H9 (cell line): Measurements from ENCODE around the gene NRG2. TPM values are rescaled to one million over a fixed set of nuclear protein-coding genes. Genes with fewer than 3 reads are reported as not detected.

ENCODE experiments used
- DNase-seq: peaks from one replicate; pipeline ENCODE4 v3.0.0-alpha.2; 2017
- H2AFZ ChIP-seq: one replicate; pipeline ENCODE4 v1.6.1; 2013; ENCODE audit warnings: mild to moderate bottlenecking, low read length, control low read depth, moderate library complexity
- H2AK5ac ChIP-seq: 2 replicates; pipeline ENCODE4 v1.6.1; 2013; ENCODE audit warnings: low read length, control low read depth, mixed read lengths; ENCODE audit not compliant: insufficient read length
- H2BK120ac ChIP-seq: one replicate; pipeline ENCODE4 v1.6.1; 2013; ENCODE audit warnings: low read depth, mild to moderate bottlenecking, low read length, control low read depth, inconsistent platforms; ENCODE audit not compliant: poor library complexity, severe bottlenecking
- H2BK12ac ChIP-seq: 2 replicates; pipeline ENCODE4 v1.6.1; 2013; ENCODE audit warnings: low read length, control low read depth, mixed read lengths, low read depth; ENCODE audit not compliant: insufficient read length
- H2BK15ac ChIP-seq: 2 replicates; pipeline ENCODE4 v1.6.1; 2013; ENCODE audit warnings: low read depth, low read length, control low read depth
- H2BK20ac ChIP-seq: one replicate; pipeline ENCODE4 v1.6.1; 2013; ENCODE audit warnings: low read depth, mild to moderate bottlenecking, low read length, control low read depth, inconsistent platforms; ENCODE audit not compliant: poor library complexity, severe bottlenecking
- H2BK5ac ChIP-seq: 2 replicates; pipeline ENCODE4 v1.6.1; 2013; ENCODE audit warnings: low read length, control low read depth, mixed read lengths; ENCODE audit not compliant: insufficient read length
- H3K14ac ChIP-seq: 2 replicates; pipeline ENCODE4 v1.6.1; 2013; ENCODE audit warnings: low read length, control low read depth; ENCODE audit not compliant: insufficient read depth
- H3K18ac ChIP-seq: 2 replicates; pipeline ENCODE4 v1.6.1; 2013; ENCODE audit warnings: low read depth, mild to moderate bottlenecking, mixed read lengths, low read length, control low read depth; ENCODE audit not compliant: insufficient read length
- H3K23ac ChIP-seq: 2 replicates; pipeline ENCODE4 v1.6.1; 2013; ENCODE audit warnings: low read length, control low read depth, mixed read lengths, low read depth; ENCODE audit not compliant: insufficient read length
- H3K23me2 ChIP-seq: 2 replicates; pipeline ENCODE4 v1.6.1; 2013; ENCODE audit warnings: low read depth, mild to moderate bottlenecking, mixed read lengths, low read length, control low read depth; ENCODE audit not compliant: insufficient read length, poor library complexity, severe bottlenecking
- H3K27ac ChIP-seq: 2 replicates; pipeline ENCODE4 v1.5.1; 2013; ENCODE audit warnings: low read length, control low read depth, mixed read lengths, low read depth; ENCODE audit not compliant: insufficient read length
- H3K27me3 ChIP-seq: 2 replicates; pipeline ENCODE4 v1.6.1; 2013; ENCODE audit warnings: low read length, control low read depth, inconsistent platforms; ENCODE audit not compliant: insufficient read depth
- H3K4ac ChIP-seq: 2 replicates; pipeline ENCODE4 v1.6.1; 2013; ENCODE audit warnings: low read depth, mild to moderate bottlenecking, control low read depth, inconsistent platforms, low read length, moderate library complexity
- H3K4me1 ChIP-seq: 2 replicates; pipeline ENCODE4 v1.6.1; 2013; ENCODE audit warnings: low read length, control low read depth, inconsistent platforms; ENCODE audit not compliant: insufficient read depth
- H3K4me2 ChIP-seq: 2 replicates; pipeline ENCODE4 v1.6.1; 2013; ENCODE audit warnings: low read length, control low read depth, mixed read lengths; ENCODE audit not compliant: insufficient read length, insufficient read depth
- H3K56ac ChIP-seq: 2 replicates; pipeline ENCODE4 v1.6.1; 2013; ENCODE audit warnings: low read depth, mild to moderate bottlenecking, mixed read lengths, low read length, control low read depth; ENCODE audit not compliant: insufficient read length
- H3K79me1 ChIP-seq: 2 replicates; pipeline ENCODE4 v1.6.1; 2013; ENCODE audit warnings: low read depth, mild to moderate bottlenecking, moderate library complexity, low read length, control low read depth, inconsistent platforms; ENCODE audit not compliant: insufficient read depth, poor library complexity, severe bottlenecking
- H3K79me2 ChIP-seq: 2 replicates; pipeline ENCODE4 v1.6.1; 2013; ENCODE audit warnings: low read length, control low read depth, inconsistent platforms; ENCODE audit not compliant: insufficient read depth
- H3K9ac ChIP-seq: 2 replicates; pipeline ENCODE4 v1.6.1; 2013; ENCODE audit warnings: low read length, control low read depth, mixed read lengths; ENCODE audit not compliant: insufficient read length; ENCODE audit errors: extremely low read depth
- H3K9me3 ChIP-seq: one replicate; pipeline ENCODE4 v1.6.1; 2013; ENCODE audit warnings: low read depth, low read length, inconsistent platforms; ENCODE audit not compliant: control insufficient read depth
- H3T11ph ChIP-seq: one replicate; pipeline ENCODE4 v1.6.1; 2013; ENCODE audit warnings: mild to moderate bottlenecking, low read length, control low read depth, inconsistent platforms
- H4K20me1 ChIP-seq: one replicate; pipeline ENCODE4 v1.6.1; 2013; ENCODE audit not compliant: control insufficient read depth, insufficient read length, insufficient read depth
- H4K5ac ChIP-seq: 2 replicates; pipeline ENCODE4 v1.6.1; 2013; ENCODE audit warnings: low read depth, mild to moderate bottlenecking, mixed read lengths, low read length, control low read depth; ENCODE audit not compliant: insufficient read length
- H4K8ac ChIP-seq: replicated peaks from 2 replicates; pipeline ENCODE4 v1.6.1; 2013; ENCODE audit warnings: low read length, control low read depth, mixed read lengths, low read depth; ENCODE audit not compliant: insufficient read length
- H4K91ac ChIP-seq: 2 replicates; pipeline ENCODE4 v1.6.1; 2013; ENCODE audit warnings: low read depth, mild to moderate bottlenecking, moderate library complexity, mixed read lengths, low read length, control low read depth; ENCODE audit not compliant: insufficient read length
- H3K27ac Mint-ChIP-seq, 3 experiments: 2 replicates in 2 of 3; 3 replicates in 1 of 3; pipeline ENCODE4 v1.8.0; 2020 to 2021; ENCODE audit warnings: mixed read lengths in 3 of 3, mild to moderate bottlenecking in 1 of 3, moderate library complexity in 1 of 3
- H3K27me3 Mint-ChIP-seq: 2 replicates; pipeline ENCODE4 v1.8.0; 2021; ENCODE audit warnings: low read depth, mild to moderate bottlenecking, moderate library complexity, mixed read lengths
- H3K36me3 Mint-ChIP-seq, 3 experiments: 2 replicates in 2 of 3; 3 replicates in 1 of 3; pipeline ENCODE4 v1.8.0; 2020 to 2021; ENCODE audit warnings: low read depth in 3 of 3, mixed read lengths in 3 of 3; ENCODE audit not compliant: insufficient read depth in 1 of 3
- H3K4me1 Mint-ChIP-seq, 2 experiments: 2 replicates each; pipeline ENCODE4 v1.8.0; 2020; ENCODE audit warnings: mixed read lengths in 2 of 2
- H3K4me3 Mint-ChIP-seq, 2 experiments: 2 replicates in 1 of 2; 3 replicates in 1 of 2; pipeline ENCODE4 v1.8.0; 2020 to 2021; ENCODE audit warnings: mild to moderate bottlenecking in 2 of 2, mixed read lengths in 2 of 2, moderate library complexity in 1 of 2
- H3K9me3 Mint-ChIP-seq, 2 experiments: 2 replicates in 1 of 2; 3 replicates in 1 of 2; pipeline ENCODE4 v1.8.0; 2020; ENCODE audit warnings: mild to moderate bottlenecking in 2 of 2, mixed read lengths in 2 of 2, moderate library complexity in 1 of 2
- CTCF ChIP-seq: fragments of 200-600 bp; sonication (generic); conservative IDR thresholded peaks from 3 replicates; pipeline ENCODE4 v1.8.0; 2021; ENCODE audit warnings: antibody characterized with exemption, mild to moderate bottlenecking
- WGBS: extraction: QIAGEN DNeasy Blood & Tissue Kit; methylation state at CpG from one replicate; pipeline ENCODE4 v1.1.7; 2013; ENCODE audit warnings: missing lambda C conversion rate, low lambda C conversion rate, mixed read lengths; ENCODE audit not compliant: insufficient read length; ENCODE audit errors: extremely low coverage; 5-methylcytosine and 5-hydroxymethylcytosine counted together
- total RNA-seq: library from RNA; stranded (reverse); gene quantifications from 2 replicates; pipeline ENCODE4 v1.2.1, GENCODE V29; 2021

NRG2 gene
- total RNA-seq, 1 experiment from 2014 or later, result not detected

- H4K20me1 ChIP-seq, result no peaks in the 10 kb centered on the region
- no CpG with 5 or more reads among the region's 3 CpGs for WGBS
- no peak overlapping the region for H2AFZ ChIP-seq
Measured at GRCh38 chr5:140025736-140026135, 17.4 kb downstream of the NRG2 start.

More at GRCh38 chr5:140025736-140026135, 17.4 kb downstream of the NRG2 start:
- Histone ChIP-seq H3K27me3 (no peaks in the 10 kb centered on the region), H3K9me3 (no peaks in the 10 kb centered on the region), H3K4ac (no peak overlapping the region), H3K4me2 (no peak overlapping the region), H2BK5ac (no peak overlapping the region), H3K18ac (no peak overlapping the region), H2BK20ac (no peak overlapping the region), H2AK5ac (no peak overlapping the region), H2BK15ac (no peak overlapping the region), H3K79me1 (no peaks in the 10 kb centered on the region), H3K56ac (no peak overlapping the region), H3K27ac (no peak overlapping the region), H3K9ac (no peak overlapping the region), H3K23ac (no peak overlapping the region), H3K23me2 (no peaks in the 10 kb centered on the region), H3K79me2 (no peaks in the 10 kb centered on the region), H4K8ac (no peak overlapping the region), H2BK12ac (no peak overlapping the region), H3K14ac (no peak overlapping the region), H3K4me1 (no peaks in the 10 kb centered on the region), H3T11ph (no peak overlapping the region), H4K5ac (no peak overlapping the region), H2BK120ac (no peak overlapping the region), H4K91ac (no peak overlapping the region)
- DNase-seq, result no peak
- Mint-ChIP-seq H3K4me1 (no peaks in the 10 kb centered on the region; a peak in 1 of 4 replicates), H3K27me3 (peaks cover 34% of the 10 kb centered on the region), H3K4me3 (no peak overlapping the region), H3K9me3 (no peaks in the 10 kb centered on the region), H3K36me3 (no peaks in the 10 kb centered on the region), H3K27ac (no peak overlapping the region)
- TF ChIP-seq CTCF, result no peak
